CD4-positive, CD25-positive, alpha-beta regulatory T cell (primary cell): ENCODE results near the gene MRPS11. TPM values are rescaled to one million over a fixed set of nuclear protein-coding genes. Genes with fewer than 3 reads are reported as not detected.
"Not testable (repeated sequence)": the region's sequence is repeated elsewhere in the genome, so short reads cannot be mapped to it uniquely, and the experiment has no call there.

Experiments used
- ATAC-seq, 2 donors: fragments of 150-1000 bp; cut with Tn5 transposase; one replicate each; pipeline ENCODE4 v1.10.0; 2021; ENCODE audit warnings: low read depth in 2 of 2, moderate number of reproducible peaks in 2 of 2, moderate library complexity in 1 of 2
- DNase-seq, 3 donors: peaks; one replicate each; pipeline versions ENCODE4 v3.0.0 to v3.0.0-alpha.2; 2012 to 2022; ENCODE audit warnings: mixed read lengths in 1 of 3
- H3K27ac ChIP-seq: one replicate; pipeline ENCODE4 v1.7.0; 2013; ENCODE audit warnings: mild to moderate bottlenecking, low read length; ENCODE audit not compliant: insufficient read depth, poor library complexity, severe bottlenecking
- H3K27me3 ChIP-seq: one replicate; pipeline ENCODE4 v1.7.0; 2013; ENCODE audit warnings: low read length; ENCODE audit not compliant: control insufficient read depth, insufficient read depth
- H3K36me3 ChIP-seq: one replicate; pipeline ENCODE4 v1.7.0; 2013; ENCODE audit warnings: mild to moderate bottlenecking, low read length, moderate library complexity; ENCODE audit not compliant: control insufficient read depth, insufficient read depth
- H3K4me1 ChIP-seq: 2 replicates; pipeline ENCODE4 v1.7.0; 2013; ENCODE audit warnings: mild to moderate bottlenecking, low read length; ENCODE audit not compliant: insufficient read depth, control insufficient read depth, poor library complexity, severe bottlenecking
- H3K4me3 ChIP-seq: one replicate; pipeline ENCODE4 v1.7.0; 2013; ENCODE audit warnings: low read depth, mild to moderate bottlenecking, low read length, moderate library complexity
- H3K9me3 ChIP-seq, 2 experiments: 1 replicate in 1 of 2; 2 replicates in 1 of 2; pipeline ENCODE4 v1.7.0; 2013; ENCODE audit warnings: low read length in 2 of 2, mild to moderate bottlenecking in 1 of 2, moderate library complexity in 1 of 2; ENCODE audit not compliant: control insufficient read depth in 2 of 2
- H3K27ac Mint-ChIP-seq, 3 donors: one replicate each; pipeline ENCODE4 v1.8.0; 2020 to 2022; ENCODE audit warnings: mild to moderate bottlenecking in 3 of 3, mixed read lengths in 3 of 3, moderate library complexity in 2 of 3
- H3K27me3 Mint-ChIP-seq: one replicate; pipeline ENCODE4 v1.8.0; 2022; ENCODE audit warnings: mild to moderate bottlenecking, mixed read lengths
- H3K36me3 Mint-ChIP-seq: one replicate; pipeline ENCODE4 v1.8.0; 2020; ENCODE audit warnings: mixed read lengths
- H3K4me1 Mint-ChIP-seq, 4 donors: one replicate each; pipeline ENCODE4 v1.8.0; 2020 to 2022; ENCODE audit warnings: mixed read lengths in 4 of 4, mild to moderate bottlenecking in 1 of 4
- H3K4me3 Mint-ChIP-seq, 4 donors: one replicate each; pipeline ENCODE4 v1.8.0; 2020 to 2022; ENCODE audit warnings: mild to moderate bottlenecking in 4 of 4, mixed read lengths in 4 of 4, moderate library complexity in 3 of 4
- H3K9me3 Mint-ChIP-seq, 7 donors: one replicate each; pipeline ENCODE4 v1.8.0; 2020 to 2022; ENCODE audit warnings: mixed read lengths in 7 of 7, mild to moderate bottlenecking in 3 of 7, moderate library complexity in 2 of 7
- polyA plus RNA-seq, 4 donors: library from polyadenylated mRNA; unstranded; fragments of 300-500 nt; fragmentation: Illumina TruSeq; gene quantifications; one replicate each; pipeline ENCODE4 v1.2.3, GENCODE V29; 2021
- total RNA-seq: library from RNA; stranded (reverse); gene quantifications from one replicate; pipeline ENCODE4 v1.2.3, GENCODE V29; 2022

The MRPS11 gene
- total and polyA plus RNA-seq, 5 donors from 2014 or later = 21.8 to 64.2 (median 58.1) TPM

DNA sequence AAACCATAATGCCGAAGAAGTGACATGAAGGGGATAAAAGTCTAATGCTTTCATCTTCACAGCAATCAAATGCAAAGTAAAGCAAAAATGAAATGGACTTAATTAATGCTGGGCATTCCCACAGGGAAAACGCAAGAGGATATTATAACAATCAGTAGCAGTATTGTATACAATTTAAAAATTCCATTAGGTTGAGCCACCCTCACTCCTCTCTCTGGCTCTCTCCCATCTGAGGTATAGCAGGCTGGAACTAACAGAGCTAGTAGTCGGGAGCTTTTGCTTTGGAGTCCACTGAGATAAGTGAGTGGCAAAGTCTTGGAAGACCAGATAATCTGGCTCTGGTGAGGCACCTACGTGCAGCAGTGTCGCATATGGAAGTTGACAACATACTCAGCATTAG is 45.1 kb downstream of the MRPS11 start:
- Mint-ChIP-seq H3K36me3 (peaks cover 53% of the 10 kb centered on the region), H3K4me3 (no peak overlapping the region), H3K4me1 (peaks cover 0 to 2% (median 0%) of the 10 kb centered on the region in 4 donors), H3K9me3 (no peaks in the 10 kb centered on the region), H3K27ac (peak overlapping the region in 1 of 3 donors; percentile 74), H3K27me3 (no peaks in the 10 kb centered on the region)
- H3K4me1 ChIP-seq = no peaks in the 10 kb centered on the region
- H3K27me3 ChIP-seq = no peaks in the 10 kb centered on the region
- no peaks in the 10 kb centered on the region for H3K9me3 ChIP-seq
- H3K4me3 ChIP-seq = no peak overlapping the region
- ATAC-seq = no peak
- DNase-seq = no peak
- peaks cover 21% of the 10 kb centered on the region for H3K36me3 ChIP-seq
- H3K27ac ChIP-seq = no peak overlapping the region

- no peak for DNase-seq
These were observed 45.7 kb downstream of the MRPS11 start for GRCh38 chr15:88513195-88513594.

GRCh38 chr15:88518903-88519302 is 51.4 kb downstream of the MRPS11 start:
- no peaks in the 10 kb centered on the region for H3K9me3 ChIP-seq
- DNase-seq = no peak
- no peaks in the 10 kb centered on the region for H3K27me3 ChIP-seq
- no peak for ATAC-seq
- H3K36me3 Mint-ChIP-seq = peaks cover 24% of the 10 kb centered on the region
- H3K27ac ChIP-seq = no peak overlapping the region
- no peak overlapping the region for H3K27ac Mint-ChIP-seq
- H3K9me3 Mint-ChIP-seq = no peaks in the 10 kb centered on the region
- no peaks in the 10 kb centered on the region for H3K4me1 ChIP-seq
- H3K27me3 Mint-ChIP-seq = no peaks in the 10 kb centered on the region
- no peak overlapping the region for H3K4me3 ChIP-seq
- H3K36me3 ChIP-seq = peaks cover 6% of the 10 kb centered on the region
- no peak overlapping the region for H3K4me3 Mint-ChIP-seq
- H3K4me1 Mint-ChIP-seq = no peaks in the 10 kb centered on the region

More at GRCh38 chr15:88513195-88513594, 45.7 kb downstream of the MRPS11 start:
- Mint-ChIP-seq H3K9me3 (no peaks in the 10 kb centered on the region), H3K36me3 (peaks cover 51% of the 10 kb centered on the region), H3K4me1 (peaks cover 0 to 2% (median 0%) of the 10 kb centered on the region in 4 donors), H3K4me3 (no peak overlapping the region), H3K27ac (no peak overlapping the region), H3K27me3 (no peaks in the 10 kb centered on the region)
- Histone ChIP-seq H3K27me3 (no peaks in the 10 kb centered on the region), H3K4me3 (no peak overlapping the region), H3K27ac (no peak overlapping the region), H3K4me1 (no peaks in the 10 kb centered on the region), H3K36me3 (peaks cover 20% of the 10 kb centered on the region), H3K9me3 (no peaks in the 10 kb centered on the region)
- ATAC-seq = no peak

DNA sequence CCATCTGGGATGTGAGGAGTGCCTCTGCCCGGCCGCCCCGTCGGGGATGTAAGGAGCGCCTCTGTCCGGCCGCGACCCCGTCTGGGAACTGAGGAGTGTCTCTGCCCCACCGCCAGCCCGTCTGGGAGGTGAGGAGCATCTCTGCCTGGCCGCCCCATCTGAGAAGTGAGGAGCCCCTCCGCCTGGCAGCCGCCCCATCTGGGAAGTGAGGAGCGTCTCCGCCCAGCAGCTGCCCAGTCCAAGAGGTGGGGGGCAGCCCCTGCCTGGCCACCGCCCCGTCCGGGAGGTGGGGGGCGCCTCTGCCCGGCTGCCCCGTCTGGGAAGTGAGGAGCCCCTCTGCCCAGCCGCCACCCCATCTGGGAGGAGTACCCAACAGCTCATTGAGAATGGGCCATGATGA is 56.6 kb downstream of the MRPS11 start:
- DNase-seq, H3K9me3 ChIP-seq, H3K27me3 Mint-ChIP-seq, H3K4me3 ChIP-seq, ATAC-seq, H3K4me3 Mint-ChIP-seq, H3K27me3 ChIP-seq, H3K9me3 Mint-ChIP-seq, H3K4me1 ChIP-seq, H3K27ac ChIP-seq, H3K4me1 Mint-ChIP-seq, H3K27ac Mint-ChIP-seq: not testable (repeated sequence)
- H3K36me3 Mint-ChIP-seq = peaks cover 46% of the 10 kb centered on the region
- peaks cover 16% of the 10 kb centered on the region for H3K36me3 ChIP-seq

DNA sequence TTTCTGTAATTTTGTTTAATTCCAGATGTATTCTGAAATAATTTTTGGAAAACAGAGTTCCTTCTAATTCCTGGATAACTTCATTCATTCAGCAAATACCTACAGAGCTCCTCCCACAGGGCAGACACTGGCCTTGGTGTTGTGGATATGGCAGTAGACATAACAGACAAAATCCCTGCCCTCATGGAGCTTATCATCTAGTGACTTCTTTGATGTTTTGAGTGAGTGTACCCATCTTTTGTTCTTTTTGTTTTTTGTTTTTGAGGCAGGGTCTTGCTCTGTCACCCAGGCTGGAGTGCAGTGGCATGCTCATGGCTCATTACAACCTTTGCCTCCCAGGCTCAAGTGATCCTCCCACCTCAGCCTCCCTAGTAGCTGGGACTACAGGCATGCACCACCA is 57.9 kb downstream of the MRPS11 start:
- Histone ChIP-seq H3K9me3 (no peaks in the 10 kb centered on the region), H3K4me3 (no peak overlapping the region), H3K4me1 (no peaks in the 10 kb centered on the region), H3K27me3 (no peaks in the 10 kb centered on the region), H3K27ac (no peak overlapping the region), H3K36me3 (peaks cover 21% of the 10 kb centered on the region)
- Mint-ChIP-seq H3K27me3 (no peaks in the 10 kb centered on the region), H3K9me3 (peaks cover 0 to 3% (median 0%) of the 10 kb centered on the region in 7 donors), H3K27ac (no peak overlapping the region), H3K4me3 (no peak overlapping the region), H3K36me3 (peaks cover 60% of the 10 kb centered on the region), H3K4me1 (peaks cover 0 to 3% (median 0%) of the 10 kb centered on the region in 4 donors)
- no peak for DNase-seq
- no peak for ATAC-seq

DNA sequence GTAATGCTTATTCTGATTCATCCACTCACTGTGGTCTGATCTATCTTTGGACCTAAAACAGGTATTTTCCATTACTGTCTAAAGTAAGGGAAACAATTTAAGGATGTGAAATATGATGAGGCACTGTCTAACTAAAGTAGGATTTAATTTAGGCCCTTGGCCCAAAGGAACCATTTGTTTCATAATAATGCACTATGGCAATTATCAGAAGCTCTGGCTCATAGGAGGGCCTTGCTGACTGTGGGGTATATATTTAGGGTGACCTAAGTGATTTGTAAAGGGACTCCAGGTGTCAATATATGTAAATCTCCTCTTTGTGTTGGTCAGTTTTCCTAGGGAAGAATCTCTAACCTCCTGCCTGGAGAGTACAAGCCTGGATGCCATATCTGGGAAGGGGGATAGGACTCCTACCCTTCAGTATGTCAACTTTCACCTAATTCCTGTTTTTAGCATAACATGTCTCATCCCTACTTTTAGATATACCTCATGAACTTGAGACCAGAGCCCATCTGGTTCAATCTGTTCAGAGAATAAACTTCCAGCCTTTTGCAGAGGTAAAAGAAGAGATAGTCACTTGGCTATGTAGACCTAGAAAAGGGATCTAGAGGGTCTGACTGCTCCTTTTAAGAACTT is 58.9 kb downstream of the MRPS11 start:
- Histone ChIP-seq H3K4me3 (no peak overlapping the region), H3K36me3 (peaks cover 30% of the 10 kb centered on the region), H3K27ac (no peak overlapping the region), H3K9me3 (no peaks in the 10 kb centered on the region), H3K27me3 (no peaks in the 10 kb centered on the region), H3K4me1 (no peaks in the 10 kb centered on the region)
- DNase-seq = no peak
- H3K27me3 Mint-ChIP-seq = no peaks in the 10 kb centered on the region
- peaks cover 68% of the 10 kb centered on the region for H3K36me3 Mint-ChIP-seq
- peaks cover 0 to 3% (median under 1%) of the 10 kb centered on the region in 4 donors for H3K4me1 Mint-ChIP-seq
- peaks cover 0 to 3% (median 0%) of the 10 kb centered on the region in 7 donors for H3K9me3 Mint-ChIP-seq
- ATAC-seq = no peak
- H3K4me3 Mint-ChIP-seq = no peak overlapping the region
- no peak overlapping the region for H3K27ac Mint-ChIP-seq

GRCh38 chr15:88529021-88529630 is 61.6 kb downstream of the MRPS11 start:
- Histone ChIP-seq H3K9me3 (no peaks in the 10 kb centered on the region), H3K27me3 (no peaks in the 10 kb centered on the region), H3K4me1 (no peaks in the 10 kb centered on the region), H3K36me3 (peaks cover 32% of the 10 kb centered on the region), H3K4me3 (no peak overlapping the region), H3K27ac (no peak overlapping the region)
- no peak for DNase-seq
- Mint-ChIP-seq H3K27me3 (no peaks in the 10 kb centered on the region), H3K4me3 (no peak overlapping the region), H3K27ac (no peak overlapping the region), H3K9me3 (peaks cover 0 to 5% (median 0%) of the 10 kb centered on the region in 7 donors), H3K4me1 (peaks cover 0 to 6% (median 2%) of the 10 kb centered on the region in 4 donors), H3K36me3 (peaks cover 69% of the 10 kb centered on the region)
- no peak for ATAC-seq
